ENCODE measurements around the gene NKX2-8. TPM values are rescaled to one million over a fixed set of nuclear protein-coding genes. Genes with fewer than 3 reads are reported as not detected.

The NKX2-8 gene
- polyA plus RNA-seq, 3 donors, result not detected

GRCh38 chr14:36556811-36557433 is 25.5 kb downstream of the NKX2-8 start:
- H3K9ac ChIP-seq (ENCODE audit: insufficient read depth, low read length, poor library complexity, severe bottlenecking), result no peak overlapping the region
- no peak overlapping the region for H3K27ac ChIP-seq (ENCODE audit: low read depth in 1 of 2, low read length in 2 of 2)
- no peak overlapping the region for H2AFZ ChIP-seq (ENCODE audit: insufficient read depth, low read depth, low read length, poor library complexity, severe bottlenecking)
- no peak for DNase-seq
- no peaks in the 10 kb centered on the region for H3K36me3 Mint-ChIP-seq
- H3K9me3 ChIP-seq (replicated peaks in 1 of 2; ENCODE audit: control insufficient read depth in 1 of 2, insufficient read depth in 1 of 2, low read length in 2 of 2), result no peaks in the 10 kb centered on the region
- TF ChIP-seq CTCF (IDR thresholded peaks at IDR 0.05), result peak; percentile 65
- no peaks in the 10 kb centered on the region for H3K36me3 ChIP-seq (replicated peaks in 1 of 2; ENCODE audit: control insufficient read depth in 1 of 2, insufficient read depth in 2 of 2, low read length in 2 of 2)
- H3K4me2 ChIP-seq (replicated peaks; ENCODE audit: extremely low read depth, low read length, poor library complexity, severe bottlenecking), result no peak overlapping the region
- no peaks in the 10 kb centered on the region for H3K9me3 Mint-ChIP-seq
- intact Hi-C loops (cut with micrococcal nuclease), result no loop called here
- H3K4me3 Mint-ChIP-seq, result no peak overlapping the region
- 78% methylated on average over 4 of the region's 9 CpGs for WGBS (ENCODE audit: insufficient coverage)
- H4K20me1 ChIP-seq (ENCODE audit: insufficient read depth, low read length), result no peaks in the 10 kb centered on the region
- H3K4me1 ChIP-seq (ENCODE audit: control insufficient read depth in 1 of 2, insufficient read depth in 2 of 2, low read length in 2 of 2), result no peaks in the 10 kb centered on the region
- H3K4me1 Mint-ChIP-seq, result no peaks in the 10 kb centered on the region
- no peaks in the 10 kb centered on the region for H3K79me2 ChIP-seq (ENCODE audit: insufficient read depth, low read length)
- H3K27ac Mint-ChIP-seq, result no peak overlapping the region
- no peak overlapping the region for H3K4me3 ChIP-seq (replicated peaks in 1 of 3; ENCODE audit: low read depth in 2 of 3, low read length in 3 of 3)
- peaks cover 3 to 7% of the 10 kb centered on the region in 2 donors for H3K27me3 ChIP-seq (ENCODE audit: control insufficient read depth in 2 of 2, insufficient read depth in 2 of 2, low read length in 2 of 2)
- H3K27me3 Mint-ChIP-seq (ENCODE audit: low read depth in 3 of 3), result peaks cover 2 to 8% (median 2%) of the 10 kb centered on the region in 3 donors

GRCh38 chr14:36555998-36556743 is 26.2 kb downstream of the NKX2-8 start:
- peaks cover 3 to 4% of the 10 kb centered on the region in 2 donors for H3K27me3 ChIP-seq (ENCODE audit: control insufficient read depth in 2 of 2, insufficient read depth in 2 of 2, low read length in 2 of 2)
- no peak overlapping the region for H2AFZ ChIP-seq (ENCODE audit: insufficient read depth, low read depth, low read length, poor library complexity, severe bottlenecking)
- Mint-ChIP-seq H3K9me3 (no peaks in the 10 kb centered on the region), H3K4me1 (no peaks in the 10 kb centered on the region), H3K27me3 (ENCODE audit: low read depth in 3 of 3) (peaks cover 2 to 8% (median 2%) of the 10 kb centered on the region in 3 donors), H3K4me3 (no peak overlapping the region), H3K36me3 (no peaks in the 10 kb centered on the region), H3K27ac (no peak overlapping the region)
- intact Hi-C loops (cut with micrococcal nuclease), result no loop called here
- H3K27ac ChIP-seq (ENCODE audit: low read depth in 1 of 2, low read length in 2 of 2), result no peak overlapping the region
- H3K9ac ChIP-seq (ENCODE audit: insufficient read depth, low read length, poor library complexity, severe bottlenecking), result no peak overlapping the region
- no peaks in the 10 kb centered on the region for H3K4me1 ChIP-seq (ENCODE audit: control insufficient read depth in 1 of 2, insufficient read depth in 2 of 2, low read length in 2 of 2)
- H3K9me3 ChIP-seq (replicated peaks in 1 of 2; ENCODE audit: control insufficient read depth in 1 of 2, insufficient read depth in 1 of 2, low read length in 2 of 2), result no peaks in the 10 kb centered on the region
- WGBS (ENCODE audit: insufficient coverage), result 93% methylated on average over 6 of the region's 6 CpGs
- H3K4me3 ChIP-seq (replicated peaks in 1 of 3; ENCODE audit: low read depth in 2 of 3, low read length in 3 of 3), result no peak overlapping the region
- DNase-seq, result no peak
- no peak for TF ChIP-seq CTCF (IDR thresholded peaks at IDR 0.05)
- H3K36me3 ChIP-seq (replicated peaks in 1 of 2; ENCODE audit: control insufficient read depth in 1 of 2, insufficient read depth in 2 of 2, low read length in 2 of 2), result no peaks in the 10 kb centered on the region
- no peaks in the 10 kb centered on the region for H4K20me1 ChIP-seq (ENCODE audit: insufficient read depth, low read length)
- no peak overlapping the region for H3K4me2 ChIP-seq (replicated peaks; ENCODE audit: extremely low read depth, low read length, poor library complexity, severe bottlenecking)
- no peaks in the 10 kb centered on the region for H3K79me2 ChIP-seq (ENCODE audit: insufficient read depth, low read length)
